ENCODE results near the gene STK38.

STK38 gene

DNA sequence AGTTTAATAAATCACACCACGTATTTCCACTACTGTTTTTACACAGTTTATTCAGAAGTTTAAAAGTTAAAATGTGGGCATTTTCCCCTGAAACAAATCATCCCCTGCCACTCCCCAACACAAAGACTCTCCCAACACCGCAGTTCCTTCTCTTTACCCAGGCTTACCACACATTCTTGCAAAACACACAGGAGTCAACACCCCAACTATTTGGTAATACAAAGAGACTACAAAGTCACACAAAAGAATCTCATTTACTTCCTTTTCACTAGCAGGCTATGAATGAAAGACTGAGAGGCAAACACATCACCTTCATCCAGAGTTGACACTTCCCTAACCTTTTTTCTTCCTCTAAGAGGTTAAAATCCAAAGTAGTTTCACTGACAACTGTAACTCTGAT, 53.4 kb downstream of the STK38 start:
- ATAC-seq, result no peak
- TF ChIP-seq, protein P1, sequence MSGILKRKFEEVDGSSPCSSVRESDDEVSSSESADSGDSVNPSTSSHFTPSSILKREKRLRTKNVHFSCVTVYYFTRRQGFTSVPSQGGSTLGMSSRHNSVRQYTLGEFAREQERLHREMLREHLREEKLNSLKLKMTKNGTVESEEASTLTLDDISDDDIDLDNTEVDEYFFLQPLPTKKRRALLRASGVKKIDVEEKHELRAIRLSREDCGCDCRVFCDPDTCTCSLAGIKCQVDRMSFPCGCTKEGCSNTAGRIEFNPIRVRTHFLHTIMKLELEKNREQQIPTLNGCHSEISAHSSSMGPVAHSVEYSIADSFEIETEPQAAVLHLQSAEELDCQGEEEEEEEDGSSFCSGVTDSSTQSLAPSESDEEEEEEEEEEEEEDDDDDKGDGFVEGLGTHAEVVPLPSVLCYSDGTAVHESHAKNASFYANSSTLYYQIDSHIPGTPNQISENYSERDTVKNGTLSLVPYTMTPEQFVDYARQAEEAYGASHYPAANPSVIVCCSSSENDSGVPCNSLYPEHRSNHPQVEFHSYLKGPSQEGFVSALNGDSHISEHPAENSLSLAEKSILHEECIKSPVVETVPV (CRISPR knock-in tag; IDR thresholded peaks at IDR 0.05), result no peak
- TF ChIP-seq, protein P2, sequence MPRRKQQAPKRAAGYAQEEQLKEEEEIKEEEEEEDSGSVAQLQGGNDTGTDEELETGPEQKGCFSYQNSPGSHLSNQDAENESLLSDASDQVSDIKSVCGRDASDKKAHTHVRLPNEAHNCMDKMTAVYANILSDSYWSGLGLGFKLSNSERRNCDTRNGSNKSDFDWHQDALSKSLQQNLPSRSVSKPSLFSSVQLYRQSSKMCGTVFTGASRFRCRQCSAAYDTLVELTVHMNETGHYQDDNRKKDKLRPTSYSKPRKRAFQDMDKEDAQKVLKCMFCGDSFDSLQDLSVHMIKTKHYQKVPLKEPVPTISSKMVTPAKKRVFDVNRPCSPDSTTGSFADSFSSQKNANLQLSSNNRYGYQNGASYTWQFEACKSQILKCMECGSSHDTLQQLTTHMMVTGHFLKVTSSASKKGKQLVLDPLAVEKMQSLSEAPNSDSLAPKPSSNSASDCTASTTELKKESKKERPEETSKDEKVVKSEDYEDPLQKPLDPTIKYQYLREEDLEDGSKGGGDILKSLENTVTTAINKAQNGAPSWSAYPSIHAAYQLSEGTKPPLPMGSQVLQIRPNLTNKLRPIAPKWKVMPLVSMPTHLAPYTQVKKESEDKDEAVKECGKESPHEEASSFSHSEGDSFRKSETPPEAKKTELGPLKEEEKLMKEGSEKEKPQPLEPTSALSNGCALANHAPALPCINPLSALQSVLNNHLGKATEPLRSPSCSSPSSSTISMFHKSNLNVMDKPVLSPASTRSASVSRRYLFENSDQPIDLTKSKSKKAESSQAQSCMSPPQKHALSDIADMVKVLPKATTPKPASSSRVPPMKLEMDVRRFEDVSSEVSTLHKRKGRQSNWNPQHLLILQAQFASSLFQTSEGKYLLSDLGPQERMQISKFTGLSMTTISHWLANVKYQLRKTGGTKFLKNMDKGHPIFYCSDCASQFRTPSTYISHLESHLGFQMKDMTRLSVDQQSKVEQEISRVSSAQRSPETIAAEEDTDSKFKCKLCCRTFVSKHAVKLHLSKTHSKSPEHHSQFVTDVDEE (CRISPR knock-in tag; IDR thresholded peaks at IDR 0.05), result no peak
- no peak for TF ChIP-seq CSDC2 (CRISPR knock-in tag; IDR thresholded peaks at IDR 0.05)
- TF ChIP-seq BACH2 (CRISPR knock-in tag; IDR thresholded peaks at IDR 0.05; ENCODE audit: borderline replicate concordance), result no peak
- TF ChIP-seq ISL1 (CRISPR knock-in tag; IDR thresholded peaks at IDR 0.05), result no peak
- TF ChIP-seq TOX (CRISPR knock-in tag; IDR thresholded peaks at IDR 0.05; ENCODE audit: borderline replicate concordance), result no peak
- no peak for TF ChIP-seq RARB (CRISPR knock-in tag; IDR thresholded peaks at IDR 0.05)
- no peak for TF ChIP-seq GLIS3 (CRISPR knock-in tag; IDR thresholded peaks at IDR 0.05)
- no peak for TF ChIP-seq ESRRG (CRISPR knock-in tag; IDR thresholded peaks at IDR 0.05)
- no peak for TF ChIP-seq TCF4 (CRISPR knock-in tag; IDR thresholded peaks at IDR 0.05; ENCODE audit: borderline replicate concordance)
- no peak for TF ChIP-seq ZNF8 (CRISPR knock-in tag; IDR thresholded peaks at IDR 0.05)
- TF ChIP-seq, protein P3, sequence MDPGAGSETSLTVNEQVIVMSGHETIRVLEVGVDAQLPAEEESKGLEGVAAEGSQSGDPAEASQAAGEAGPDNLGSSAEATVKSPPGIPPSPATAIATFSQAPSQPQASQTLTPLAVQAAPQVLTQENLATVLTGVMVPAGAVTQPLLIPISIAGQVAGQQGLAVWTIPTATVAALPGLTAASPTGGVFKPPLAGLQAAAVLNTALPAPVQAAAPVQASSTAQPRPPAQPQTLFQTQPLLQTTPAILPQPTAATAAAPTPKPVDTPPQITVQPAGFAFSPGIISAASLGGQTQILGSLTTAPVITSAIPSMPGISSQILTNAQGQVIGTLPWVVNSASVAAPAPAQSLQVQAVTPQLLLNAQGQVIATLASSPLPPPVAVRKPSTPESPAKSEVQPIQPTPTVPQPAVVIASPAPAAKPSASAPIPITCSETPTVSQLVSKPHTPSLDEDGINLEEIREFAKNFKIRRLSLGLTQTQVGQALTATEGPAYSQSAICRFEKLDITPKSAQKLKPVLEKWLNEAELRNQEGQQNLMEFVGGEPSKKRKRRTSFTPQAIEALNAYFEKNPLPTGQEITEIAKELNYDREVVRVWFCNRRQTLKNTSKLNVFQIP (CRISPR knock-in tag; IDR thresholded peaks at IDR 0.05; ENCODE audit: borderline replicate concordance, low read depth), result no peak
- no peak for TF ChIP-seq ARNTL (CRISPR knock-in tag; IDR thresholded peaks at IDR 0.05; ENCODE audit: borderline replicate concordance, low read depth)
- TF ChIP-seq, protein P4, sequence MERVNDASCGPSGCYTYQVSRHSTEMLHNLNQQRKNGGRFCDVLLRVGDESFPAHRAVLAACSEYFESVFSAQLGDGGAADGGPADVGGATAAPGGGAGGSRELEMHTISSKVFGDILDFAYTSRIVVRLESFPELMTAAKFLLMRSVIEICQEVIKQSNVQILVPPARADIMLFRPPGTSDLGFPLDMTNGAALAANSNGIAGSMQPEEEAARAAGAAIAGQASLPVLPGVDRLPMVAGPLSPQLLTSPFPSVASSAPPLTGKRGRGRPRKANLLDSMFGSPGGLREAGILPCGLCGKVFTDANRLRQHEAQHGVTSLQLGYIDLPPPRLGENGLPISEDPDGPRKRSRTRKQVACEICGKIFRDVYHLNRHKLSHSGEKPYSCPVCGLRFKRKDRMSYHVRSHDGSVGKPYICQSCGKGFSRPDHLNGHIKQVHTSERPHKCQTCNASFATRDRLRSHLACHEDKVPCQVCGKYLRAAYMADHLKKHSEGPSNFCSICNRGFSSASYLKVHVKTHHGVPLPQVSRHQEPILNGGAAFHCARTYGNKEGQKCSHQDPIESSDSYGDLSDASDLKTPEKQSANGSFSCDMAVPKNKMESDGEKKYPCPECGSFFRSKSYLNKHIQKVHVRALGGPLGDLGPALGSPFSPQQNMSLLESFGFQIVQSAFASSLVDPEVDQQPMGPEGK (CRISPR knock-in tag; IDR thresholded peaks at IDR 0.05; ENCODE audit: borderline replicate concordance), result no peak
- TF ChIP-seq SNAI2 (CRISPR knock-in tag; IDR thresholded peaks at IDR 0.05), result no peak
- TF ChIP-seq OSR1 (CRISPR knock-in tag; IDR thresholded peaks at IDR 0.05), result no peak

DNA sequence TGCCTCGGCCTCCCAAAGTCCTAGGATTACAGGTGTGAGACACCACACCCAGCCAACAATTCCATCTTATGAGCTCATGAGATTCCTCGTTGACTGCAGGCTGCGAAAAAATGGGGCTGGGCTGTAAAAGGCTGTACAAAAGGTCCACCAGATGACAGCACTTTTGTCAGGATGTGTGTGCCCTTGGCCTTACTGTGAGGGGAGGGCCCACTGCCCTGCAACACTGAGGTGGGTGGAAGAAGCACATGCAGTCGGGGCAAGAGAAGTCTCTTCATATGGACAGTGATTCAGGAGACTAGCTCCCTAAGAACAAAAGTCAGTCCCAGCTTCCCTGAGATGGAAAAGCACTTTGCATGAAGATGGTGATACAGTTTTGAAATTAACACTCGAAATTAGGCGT, 54.0 kb downstream of the STK38 start:
- TF ChIP-seq GLIS3 (CRISPR knock-in tag; IDR thresholded peaks at IDR 0.05), result no peak
- TF ChIP-seq, protein P5, sequence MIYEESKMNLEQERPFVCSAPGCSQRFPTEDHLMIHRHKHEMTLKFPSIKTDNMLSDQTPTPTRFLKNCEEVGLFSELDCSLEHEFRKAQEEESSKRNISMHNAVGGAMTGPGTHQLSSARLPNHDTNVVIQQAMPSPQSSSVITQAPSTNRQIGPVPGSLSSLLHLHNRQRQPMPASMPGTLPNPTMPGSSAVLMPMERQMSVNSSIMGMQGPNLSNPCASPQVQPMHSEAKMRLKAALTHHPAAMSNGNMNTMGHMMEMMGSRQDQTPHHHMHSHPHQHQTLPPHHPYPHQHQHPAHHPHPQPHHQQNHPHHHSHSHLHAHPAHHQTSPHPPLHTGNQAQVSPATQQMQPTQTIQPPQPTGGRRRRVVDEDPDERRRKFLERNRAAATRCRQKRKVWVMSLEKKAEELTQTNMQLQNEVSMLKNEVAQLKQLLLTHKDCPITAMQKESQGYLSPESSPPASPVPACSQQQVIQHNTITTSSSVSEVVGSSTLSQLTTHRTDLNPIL (CRISPR knock-in tag; IDR thresholded peaks at IDR 0.05; ENCODE audit: low read depth), result no peak
- TF ChIP-seq RARB (CRISPR knock-in tag; IDR thresholded peaks at IDR 0.05), result no peak
- no peak for TF ChIP-seq PPARA (CRISPR knock-in tag; IDR thresholded peaks at IDR 0.05; ENCODE audit: borderline replicate concordance)

DNA sequence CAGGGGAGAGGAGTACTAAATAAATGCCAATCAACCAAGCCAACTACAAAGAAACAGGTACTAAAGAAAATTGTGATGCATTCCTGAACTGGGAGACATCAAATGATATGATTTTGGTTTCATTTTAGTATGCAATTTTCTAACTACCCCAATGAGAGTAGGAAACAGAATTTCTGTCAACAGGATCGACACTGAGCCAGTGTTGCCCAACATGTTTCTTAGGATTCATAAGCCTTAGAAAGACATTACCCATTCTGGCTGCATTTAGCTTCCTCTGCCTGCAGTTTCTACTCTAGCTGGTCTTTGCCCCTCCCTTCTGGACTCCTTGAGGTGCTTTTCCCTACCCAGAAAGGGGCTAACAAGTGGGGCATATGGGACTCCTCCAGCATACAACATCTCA, 54.7 kb downstream of the STK38 start:
- ATAC-seq, result no peak; the same call in 1 of the 3 replicates
- no peak for TF ChIP-seq ZNF70 (CRISPR knock-in tag; IDR thresholded peaks at IDR 0.05)
- TF ChIP-seq, protein P1 (CRISPR knock-in tag; IDR thresholded peaks at IDR 0.05), result no peak
- TF ChIP-seq ZC3H10 (CRISPR knock-in tag; IDR thresholded peaks at IDR 0.05), result no peak
- TF ChIP-seq ESRRG (CRISPR knock-in tag; IDR thresholded peaks at IDR 0.05), result no peak
- TF ChIP-seq, protein P2 (CRISPR knock-in tag; IDR thresholded peaks at IDR 0.05), result no peak
- TF ChIP-seq, protein P3 (CRISPR knock-in tag; IDR thresholded peaks at IDR 0.05; ENCODE audit: borderline replicate concordance, low read depth), result no peak
- TF ChIP-seq, protein P4 (CRISPR knock-in tag; IDR thresholded peaks at IDR 0.05; ENCODE audit: borderline replicate concordance), result no peak

More for the DNA sequence above, 54.0 kb downstream of the STK38 start:
- ATAC-seq, result no peak
